NCI-H446 treated with DMSO at 0.1 percent for 48 hours (cell line): ENCODE results near the gene CNTN2.

Source experiments
- DNase-seq: peaks from one replicate; lab custom pipeline; 2025; lab: John Stamatoyannopoulos, UW

CNTN2 gene

DNA sequence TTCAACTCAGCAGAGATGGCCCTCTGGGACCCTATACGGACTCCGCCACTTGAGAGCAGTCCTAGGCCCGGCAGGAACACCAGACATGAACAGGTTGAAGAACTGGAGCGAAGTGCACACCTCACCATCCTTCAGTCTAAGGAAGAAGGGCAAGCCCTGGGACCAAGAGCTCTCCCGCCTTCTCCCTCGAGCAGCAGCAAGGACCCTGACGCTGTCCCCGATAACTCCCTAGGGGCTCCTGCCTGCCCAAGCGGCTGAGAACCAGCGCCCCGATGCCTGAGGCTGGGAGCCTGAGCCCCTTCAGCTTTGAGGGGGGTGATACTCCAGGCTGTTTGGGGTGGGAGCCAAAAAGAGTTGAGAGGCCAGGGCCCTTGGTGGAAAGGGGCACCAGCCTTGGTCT is 31.1 kb downstream of the CNTN2 start:
- no peak for DNase-seq

DNA sequence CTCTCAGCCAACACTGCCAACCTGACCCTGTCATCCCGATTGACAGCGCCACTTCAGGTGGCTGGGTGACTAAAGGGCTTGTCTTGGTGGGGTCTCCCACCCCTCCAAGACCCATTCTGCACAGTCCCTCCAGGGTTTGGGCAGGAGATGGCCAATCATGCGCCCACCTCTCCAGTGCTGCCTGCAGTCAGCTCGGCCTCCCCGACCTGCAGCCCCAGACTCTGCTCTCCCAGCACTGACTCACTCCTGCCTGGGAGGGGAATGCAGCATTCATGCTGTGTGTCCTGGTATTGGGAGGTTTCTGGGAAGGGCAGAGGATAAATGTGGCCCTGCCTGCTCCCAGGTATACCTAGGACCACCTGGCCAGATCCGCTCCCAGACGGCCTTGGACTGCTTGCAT is 31.5 kb downstream of the CNTN2 start:
- no peak for DNase-seq

DNA sequence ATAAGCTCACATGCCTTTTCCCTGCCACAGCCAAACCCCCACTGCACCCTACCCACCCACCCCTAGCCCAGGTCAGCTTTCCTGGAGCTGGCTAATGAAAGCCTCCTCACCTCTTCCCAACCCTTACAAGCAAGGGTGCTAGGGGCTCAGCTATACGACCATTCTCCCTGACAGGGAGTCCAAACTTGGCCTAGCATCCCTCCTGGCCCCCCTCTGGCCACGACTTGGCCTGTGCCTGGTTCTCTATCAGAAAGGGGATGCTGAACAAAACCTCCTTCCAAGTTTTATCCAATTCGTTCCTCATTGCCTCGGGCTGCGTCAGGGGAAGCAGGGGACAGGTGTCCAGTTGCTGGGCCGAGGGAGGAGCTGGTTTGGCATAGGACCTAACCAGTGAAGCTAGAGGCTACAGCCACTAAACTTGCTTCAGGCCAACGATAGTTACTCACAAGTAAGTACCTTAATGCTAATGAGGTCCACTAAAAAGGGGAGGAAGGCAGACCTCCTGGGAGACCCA is 32.7 kb downstream of the CNTN2 start:
- no peak for DNase-seq

DNA sequence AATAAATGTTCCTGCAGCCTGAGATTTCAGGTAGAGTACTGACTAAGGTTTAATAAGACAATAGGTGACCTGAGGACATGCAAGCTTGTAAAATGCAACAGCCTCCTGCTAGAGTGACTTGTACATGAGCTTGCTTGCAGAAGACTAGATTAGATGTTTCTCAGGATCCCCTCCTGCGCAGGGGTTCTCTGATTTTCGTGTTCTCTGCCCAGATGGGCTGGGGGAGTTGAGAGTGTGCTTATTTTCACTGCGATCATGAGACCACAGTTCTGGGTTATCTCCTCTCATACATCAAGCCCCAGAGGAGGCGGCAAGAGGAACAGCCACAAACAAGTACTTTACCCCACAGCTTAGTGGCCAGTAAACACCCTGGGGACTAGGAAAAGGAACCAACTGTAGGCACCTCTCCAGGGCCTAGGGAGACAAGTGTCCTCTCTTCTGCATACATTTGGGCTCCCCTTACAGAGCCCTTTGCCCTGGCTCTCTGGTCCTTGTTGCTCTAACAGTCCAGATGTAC is 33.3 kb downstream of the CNTN2 start:
- DNase-seq = no peak

DNA sequence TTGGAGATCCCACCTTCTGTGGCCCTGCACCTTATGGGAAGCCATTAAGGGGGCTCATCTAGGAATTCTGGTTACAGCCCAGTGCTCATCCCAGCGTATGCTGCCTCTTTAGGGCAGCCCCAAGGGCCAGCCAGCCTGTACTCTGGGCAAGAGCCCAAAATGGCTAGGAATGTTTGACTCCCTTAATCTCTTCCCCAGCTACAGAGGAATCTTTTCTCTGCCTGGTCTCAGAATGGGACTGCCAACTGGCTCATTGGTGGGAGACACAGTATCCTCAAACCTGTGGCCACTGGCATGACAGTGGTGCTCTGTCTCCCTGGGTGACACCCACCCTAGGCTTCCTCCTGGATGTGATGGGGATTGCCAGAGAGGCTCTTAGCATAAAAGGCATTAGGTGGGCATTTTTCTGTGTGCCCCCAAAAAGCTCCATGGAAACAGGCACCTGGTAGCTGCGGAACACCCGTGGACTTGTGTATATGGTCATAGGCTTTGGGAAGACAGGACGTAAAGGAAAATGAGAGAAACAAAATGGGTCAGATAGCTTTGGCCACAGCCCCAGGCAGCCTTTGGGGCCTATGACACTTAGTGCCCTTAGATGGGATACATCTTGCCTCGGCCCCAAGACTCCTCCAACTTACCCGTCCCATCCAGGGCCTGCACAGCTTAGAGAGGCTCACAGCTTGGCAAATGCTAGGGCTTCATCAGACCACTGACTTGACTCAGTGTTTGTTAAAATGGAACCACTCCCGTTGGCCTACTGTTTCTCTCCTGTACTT is 34.3 kb downstream of the CNTN2 start:
- no peak for DNase-seq

DNA sequence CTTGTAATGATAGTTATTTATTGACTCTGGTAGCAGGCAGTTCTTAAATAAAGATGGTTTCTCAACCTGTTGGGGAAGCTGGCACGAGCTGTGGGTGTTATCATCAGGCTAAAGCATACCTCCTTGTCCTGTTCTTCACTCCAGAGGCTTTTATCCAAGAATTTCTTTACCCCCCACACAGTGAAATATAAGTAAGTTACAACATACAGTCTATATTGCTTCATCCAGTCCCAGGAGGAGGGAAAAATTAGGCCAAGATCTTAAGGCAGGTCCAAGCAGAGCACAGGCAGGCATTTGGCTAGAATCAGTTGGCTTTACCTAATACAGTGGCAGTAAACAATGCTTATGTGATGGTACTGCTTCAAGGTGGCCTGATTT is 34.9 kb downstream of the CNTN2 start:
- no peak for DNase-seq

DNA sequence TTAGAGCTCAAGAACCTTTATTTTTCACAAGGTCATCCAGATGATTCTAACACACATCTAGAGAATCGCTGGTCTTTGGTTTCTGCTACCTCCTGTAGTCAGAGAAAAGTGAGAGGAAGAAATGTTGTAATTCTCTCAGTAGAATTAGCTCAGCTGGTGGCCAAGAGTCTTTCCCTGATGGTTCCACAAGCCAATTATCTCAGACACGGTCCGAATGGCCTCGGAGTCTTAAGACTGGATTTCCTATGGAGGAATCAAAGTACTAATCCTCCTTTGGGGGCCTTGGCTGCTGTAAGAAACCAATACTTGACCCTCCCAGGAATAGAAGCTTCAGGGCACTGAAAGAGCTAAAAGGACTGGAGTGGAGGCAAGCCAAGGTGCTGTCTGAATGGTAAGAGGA is 39.4 kb downstream of the CNTN2 start:
- no peak for DNase-seq

DNA sequence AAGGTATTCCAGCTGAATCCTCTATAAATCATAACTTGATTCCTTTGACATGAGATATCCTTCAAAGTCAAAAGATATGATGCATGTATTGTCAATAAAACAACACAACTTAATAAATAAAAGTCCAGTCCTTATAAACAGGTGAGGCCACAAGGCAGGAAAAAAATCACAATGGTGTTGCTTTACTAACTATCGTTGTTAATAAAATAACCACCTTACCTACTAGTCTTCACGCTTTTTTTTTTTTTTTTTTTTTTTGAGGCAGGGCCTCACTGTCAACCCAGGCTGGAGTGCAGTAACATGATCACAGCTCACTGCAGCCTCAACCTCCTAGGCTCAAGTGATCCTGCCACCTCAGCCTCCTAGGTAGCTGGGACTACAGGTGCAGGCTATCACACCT is 41.3 kb downstream of the CNTN2 start, which contains the start of gene TMEM81:
Gene TMEM81, minus strand, starts transcription at position 101 of the 400 bp plus-strand sequence. CDS start 140 bp downstream, outside the sequence.
- no peak for DNase-seq

DNA sequence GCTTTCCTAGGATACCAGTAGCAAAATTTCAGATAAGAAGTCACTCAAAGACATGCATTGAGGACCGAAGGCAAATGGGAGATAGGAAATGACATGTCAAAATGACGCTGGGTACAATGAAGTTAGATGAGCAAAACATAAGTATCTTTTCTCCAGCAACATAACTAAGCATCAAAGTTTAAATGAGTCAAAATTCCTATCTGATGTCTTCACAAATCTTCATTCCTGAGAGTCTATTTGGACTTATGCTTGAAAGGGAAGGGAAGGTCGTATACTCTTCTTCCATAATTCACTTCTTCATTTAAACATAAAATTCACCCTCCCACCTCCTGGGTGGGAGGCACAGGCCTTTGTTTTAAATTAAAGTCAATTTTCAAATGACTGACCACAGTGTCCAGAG is 45.3 kb downstream of the CNTN2 start:
- no peak for DNase-seq

DNA sequence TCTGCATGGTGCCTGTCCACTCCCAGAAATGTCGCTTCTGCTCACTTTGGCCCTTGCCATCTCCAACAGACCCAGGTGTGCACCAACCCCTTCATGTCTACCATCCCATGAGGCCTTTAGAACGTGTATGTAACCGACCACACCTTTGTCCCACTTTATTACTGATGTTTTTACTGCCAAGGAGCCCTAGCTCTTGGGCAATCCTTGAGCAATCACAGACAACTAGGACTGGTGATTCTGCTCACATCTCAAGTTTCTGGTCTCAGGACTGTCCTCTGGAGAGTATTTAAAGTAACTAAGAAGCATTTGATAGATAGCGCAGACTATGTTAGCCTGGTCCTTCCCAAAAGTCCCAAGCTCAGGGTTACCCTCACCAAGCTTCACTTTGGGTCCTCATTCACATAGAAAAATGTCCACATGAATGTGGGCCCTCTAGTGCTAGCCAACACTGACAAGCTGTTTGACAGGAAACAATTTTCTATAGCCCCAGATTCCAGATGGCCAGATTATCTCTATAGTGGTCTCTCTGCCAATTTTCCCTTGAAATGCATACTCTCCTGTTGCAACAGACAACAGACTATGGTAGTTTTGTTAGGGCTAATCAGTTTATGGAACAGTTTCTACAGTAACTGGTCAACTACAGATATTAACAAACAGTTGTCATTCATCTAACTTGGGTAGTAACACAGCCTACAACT is 48.2 kb downstream of the CNTN2 start:
- no peak for DNase-seq

DNA sequence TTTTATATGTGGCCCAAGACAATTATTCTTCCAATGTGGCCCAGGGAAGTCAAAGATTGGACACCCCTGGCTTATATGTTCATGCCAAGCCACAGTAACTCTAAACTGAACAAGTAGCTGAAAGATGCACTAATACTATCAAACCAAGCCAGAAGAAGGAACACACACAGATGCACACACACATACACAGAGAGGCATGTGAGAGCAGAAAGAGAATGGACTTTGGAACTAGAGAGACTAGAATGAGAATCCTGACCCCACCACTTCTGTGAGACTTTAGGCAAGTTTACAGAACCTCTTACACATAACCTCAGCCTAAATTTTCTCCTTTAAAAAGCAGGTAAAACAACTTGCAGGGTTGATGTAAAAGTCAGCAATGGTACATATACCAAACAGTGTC is 52.4 kb downstream of the CNTN2 start:
- DNase-seq = no peak

DNA sequence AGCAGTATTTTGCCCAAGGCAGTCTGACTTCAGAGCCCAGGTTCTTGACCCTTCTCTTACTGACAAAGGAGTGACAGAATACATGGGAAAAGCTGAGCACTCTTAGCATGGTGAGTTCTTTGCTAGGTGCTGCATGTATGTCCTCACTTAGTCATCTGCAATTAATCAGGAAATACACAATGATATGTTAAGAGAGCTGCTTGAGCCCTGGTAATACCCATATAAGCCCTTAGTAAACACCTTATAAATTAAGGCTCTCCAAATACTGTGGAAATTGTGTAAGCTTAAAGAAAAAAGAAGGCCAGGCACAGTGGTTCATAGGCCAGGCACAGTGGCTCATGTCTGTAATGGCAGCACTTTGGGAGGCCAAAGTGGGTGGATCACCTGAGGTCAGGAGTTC is 55.2 kb downstream of the CNTN2 start:
- DNase-seq = no peak

DNA sequence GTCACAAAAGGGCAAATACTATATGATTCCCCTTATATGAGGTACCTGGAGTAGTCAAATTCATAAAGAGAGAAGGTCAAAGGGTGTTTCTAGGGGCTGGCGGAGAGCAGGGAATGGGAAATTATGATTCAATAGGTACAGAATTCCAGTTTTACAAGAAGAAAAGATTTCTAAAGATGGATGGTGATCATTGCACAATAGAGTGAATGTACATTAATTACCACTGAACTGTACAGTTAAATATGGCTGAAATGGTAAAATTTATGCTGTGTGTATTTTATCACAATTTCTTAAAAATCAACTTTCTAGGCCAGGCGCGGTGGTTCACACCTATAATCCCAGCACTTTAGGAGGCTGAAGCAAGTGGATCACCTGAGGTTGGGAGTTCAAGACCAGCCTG is 59.4 kb downstream of the CNTN2 start:
- DNase-seq = no peak

DNA sequence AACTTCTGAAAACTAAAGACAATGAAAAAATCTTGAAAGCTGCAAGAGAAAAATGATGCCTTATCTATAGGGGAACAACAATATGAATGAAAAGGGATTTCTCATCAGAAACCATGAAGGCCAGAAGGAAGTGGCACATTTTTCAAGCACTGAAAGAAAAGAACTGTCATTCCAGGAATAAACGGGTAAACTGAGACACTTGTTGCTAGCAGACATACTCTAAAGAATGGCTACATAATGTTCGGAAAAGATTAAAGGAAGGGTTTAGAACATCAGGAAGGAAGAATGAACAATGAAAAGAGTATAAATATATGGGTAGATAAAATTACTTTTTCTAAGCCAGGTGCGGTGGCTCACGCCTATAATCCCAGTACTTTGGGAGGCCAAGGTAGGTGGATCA is 64.3 kb downstream of the CNTN2 start:
- no peak for DNase-seq

DNA sequence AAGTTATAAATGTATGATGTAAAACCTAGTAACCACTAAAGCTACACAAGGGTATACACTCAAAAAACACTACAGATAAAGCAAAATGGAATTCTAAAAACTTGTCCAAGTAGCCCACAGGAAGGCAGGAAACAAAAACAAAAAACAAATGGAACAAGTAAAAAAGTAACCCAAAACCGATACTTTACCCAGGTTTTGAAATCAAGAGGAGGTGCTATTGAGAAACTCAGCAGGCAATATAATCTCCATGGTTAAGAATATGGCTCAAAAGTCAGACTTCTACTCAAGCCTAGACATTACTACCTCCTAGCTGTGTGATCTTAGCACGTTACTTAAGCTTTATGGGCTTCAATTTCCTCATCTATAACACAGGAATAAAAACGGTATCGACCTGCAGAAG is 65.5 kb downstream of the CNTN2 start:
- DNase-seq = no peak

DNA sequence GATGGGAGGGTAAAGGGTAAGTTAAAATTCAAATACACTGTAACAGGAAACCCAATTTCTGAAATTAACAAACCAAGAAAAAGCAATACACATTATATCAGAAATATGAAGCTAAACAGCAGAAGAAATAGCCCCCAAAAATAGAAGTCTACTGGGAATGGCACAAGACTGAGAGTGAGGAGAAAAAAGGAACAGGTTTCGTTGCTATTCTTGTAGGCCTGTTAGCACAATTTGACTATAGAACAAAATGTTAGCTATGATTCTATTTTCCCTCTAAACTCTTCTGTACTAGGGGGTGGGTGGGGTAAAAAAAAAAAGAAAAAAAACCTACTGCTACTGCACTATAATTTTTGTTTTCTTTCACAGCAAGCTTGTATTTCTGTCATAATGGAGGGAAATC is 66.3 kb downstream of the CNTN2 start:
- no peak for DNase-seq

DNA sequence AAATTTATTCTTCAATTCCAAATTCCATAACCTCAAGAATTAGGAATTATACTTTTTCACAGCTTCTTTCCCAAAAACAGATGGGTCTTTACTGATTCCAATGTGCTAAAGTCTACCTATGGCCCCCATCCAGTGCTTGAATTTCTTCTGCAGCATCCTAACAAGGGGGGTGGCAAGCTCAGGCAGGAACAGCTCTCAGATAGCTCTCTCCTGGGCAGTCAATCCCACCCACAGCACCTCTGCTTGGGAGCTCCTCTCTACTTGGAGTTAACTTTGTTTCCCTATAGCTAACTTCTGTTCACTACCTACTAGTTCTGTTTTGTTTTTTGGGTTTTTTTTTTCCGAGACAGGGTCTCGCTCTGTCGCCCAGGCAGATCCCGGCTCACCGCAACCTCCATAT is 66.7 kb downstream of the CNTN2 start:
- no peak for DNase-seq

DNA sequence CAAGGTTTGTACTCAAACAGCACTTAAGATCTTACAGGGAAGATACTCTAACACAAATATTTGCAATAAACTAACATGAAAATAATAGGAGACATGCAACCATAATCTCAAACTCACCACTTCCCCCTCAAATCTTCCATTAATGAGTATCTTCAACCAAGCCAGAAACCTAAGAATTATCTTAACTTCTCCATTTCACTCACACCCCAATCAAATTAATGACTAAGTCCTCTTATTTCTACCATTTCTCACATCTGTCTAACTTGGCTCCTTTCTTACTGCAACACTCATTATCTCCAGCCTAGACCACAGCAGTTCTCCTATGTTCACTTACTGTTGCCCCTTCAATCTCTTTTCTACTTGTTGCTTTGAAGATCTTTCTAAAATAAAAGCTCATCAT is 68.3 kb downstream of the CNTN2 start:
- DNase-seq = no peak

DNA sequence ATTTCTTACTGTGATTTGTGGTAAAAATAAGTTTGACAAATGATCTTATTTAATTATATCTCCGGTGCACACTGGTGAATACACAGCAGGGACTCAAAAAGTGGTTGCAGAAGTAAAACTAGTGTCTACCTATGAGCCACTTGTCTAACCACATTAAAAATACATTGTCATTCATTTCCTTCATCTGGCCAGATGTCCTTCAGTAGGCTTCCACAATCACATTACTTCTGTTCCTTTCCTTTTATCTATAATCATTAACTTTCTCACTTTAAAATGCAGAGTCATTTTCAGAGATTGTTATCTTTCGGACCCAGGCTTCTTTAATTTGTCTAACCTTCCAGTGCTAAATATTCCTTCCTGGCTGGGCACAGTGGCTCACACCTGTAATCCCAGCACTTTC is 75.7 kb downstream of the CNTN2 start:
- DNase-seq = no peak

DNA sequence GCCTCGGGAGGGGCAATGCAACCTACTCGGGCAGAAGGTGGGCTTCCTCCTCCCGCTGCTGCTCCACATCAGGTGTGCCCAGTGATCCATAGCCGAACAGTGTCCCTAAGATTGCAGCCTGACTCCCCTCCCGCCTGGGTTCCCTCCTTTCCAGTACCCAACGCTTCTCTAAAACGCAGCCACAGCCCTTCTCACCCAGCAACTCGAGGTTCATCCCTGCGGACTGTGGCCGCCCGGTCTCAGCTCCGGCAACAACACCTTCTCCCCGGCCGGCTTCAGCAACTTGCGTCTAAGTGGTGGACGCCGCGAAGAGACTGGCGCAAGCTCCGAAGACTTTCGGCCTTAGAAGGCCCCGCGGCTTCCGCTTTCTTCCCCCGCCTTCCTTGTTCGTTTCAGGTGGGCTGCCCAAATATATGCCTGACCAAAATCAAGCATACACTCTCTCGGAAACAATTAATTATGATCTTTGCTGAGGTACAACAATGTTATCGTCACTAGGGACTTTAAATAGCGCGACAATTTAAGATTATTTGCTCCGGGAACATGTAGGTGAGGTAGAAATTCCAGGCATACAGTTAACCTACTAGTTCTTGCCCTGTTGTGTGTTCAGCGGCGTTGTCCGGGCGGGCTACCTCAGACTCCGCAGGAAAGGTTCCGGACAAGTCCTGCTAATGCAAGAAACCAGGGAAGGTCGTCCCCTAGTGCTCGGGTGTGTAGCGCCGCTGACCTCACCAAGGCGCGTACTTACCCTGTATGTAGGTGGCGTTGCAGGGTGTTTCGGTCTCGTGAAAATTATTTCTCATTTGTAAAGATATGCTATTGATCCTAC is 78.9 kb downstream of the CNTN2 start, which contains the start of gene RBBP5:
Gene RBBP5, minus strand, starts transcription at position 319 of the 829 bp plus-strand sequence. Its CDS starts 105 bp downstream, at position 214.
- DNase-seq = peak; percentile 96

DNA sequence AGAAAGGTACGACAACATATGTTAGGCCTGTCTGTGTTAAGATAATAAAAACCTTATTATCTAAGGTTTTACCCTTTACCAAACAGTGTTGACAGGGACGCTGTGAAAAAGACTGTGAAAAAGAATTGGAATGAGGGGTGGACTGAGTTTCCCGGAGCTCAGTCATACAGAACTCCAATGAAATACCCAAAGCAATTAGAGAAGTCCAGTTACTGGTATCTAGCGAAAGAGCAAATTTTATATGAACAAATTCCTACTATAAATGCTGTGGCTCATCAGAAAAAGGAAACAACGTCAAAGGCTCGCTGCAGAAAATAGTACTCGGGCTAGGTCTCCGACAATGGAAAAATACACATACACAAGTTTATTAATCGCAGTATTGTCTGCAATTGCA is 79.5 kb downstream of the CNTN2 start:
- DNase-seq = no peak

DNA sequence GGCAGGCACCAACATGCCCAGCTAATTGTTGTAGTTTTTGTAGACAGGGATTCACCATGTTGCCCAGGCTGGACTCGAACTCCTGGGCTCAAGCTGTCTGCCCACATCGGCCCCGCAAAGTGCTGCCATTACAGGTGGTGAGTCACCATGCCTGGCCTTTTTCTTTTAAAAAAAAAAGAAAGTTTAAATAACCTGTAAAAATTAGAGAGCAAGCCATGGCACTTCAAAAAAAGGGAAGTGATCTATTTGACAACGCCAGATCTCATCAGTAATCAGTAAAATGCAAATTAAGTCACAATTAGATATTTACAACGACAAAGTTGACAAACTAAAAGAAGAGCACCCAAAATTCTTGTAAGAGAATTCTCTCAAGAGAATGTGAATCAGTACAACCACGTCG is 81.7 kb downstream of the CNTN2 start:
- no peak for DNase-seq
